ENCODE data around the gene AKT1. TPM values are rescaled to one million over a fixed set of nuclear protein-coding genes. Genes with fewer than 3 reads are reported as not detected.

AKT1 gene
- total and polyA plus RNA-seq, 12 donors = 95.7 to 152 (median 137) TPM

GRCh38 chr14:104808456-104808855, 12.9 kb upstream of the AKT1 start:
- peaks cover 0 to 1% (median 0%) of the 10 kb centered on the region in 9 donors for H3K36me3 ChIP-seq
- TF ChIP-seq CTCF (IDR thresholded peaks at IDR 0.05) = no peak
- H3K9me3 ChIP-seq = no peaks in the 10 kb centered on the region
- no peak for DNase-seq
- intact Hi-C loops (cut with DNase I) = no loop called here
- ATAC-seq = no peak
- H3K4me3 ChIP-seq = no peak overlapping the region
- no peaks in the 10 kb centered on the region for H3K27me3 ChIP-seq
- H3K27ac ChIP-seq = no peak overlapping the region
- peaks cover 0 to 19% (median 9%) of the 10 kb centered on the region in 9 donors for H3K4me1 ChIP-seq
- WGBS, 2 donors = 82 to 89% methylated on average over 6 of the region's 6 CpGs

GRCh38 chr14:104806625-104807465, 11.3 kb upstream of the AKT1 start:
- no peaks in the 10 kb centered on the region for H3K9me3 ChIP-seq
- H3K27ac ChIP-seq = no peak overlapping the region
- H3K4me1 ChIP-seq = peaks cover 3 to 34% (median 22%) of the 10 kb centered on the region in 9 donors
- DNase-seq = no peak
- H3K36me3 ChIP-seq = no peaks in the 10 kb centered on the region
- WGBS, 2 donors = 88 to 89% methylated on average over 10 of the region's 10 CpGs
- H3K4me3 ChIP-seq = no peak overlapping the region
- intact Hi-C loops (cut with DNase I) = no loop called here
- ATAC-seq = no peak
- no peak for TF ChIP-seq CTCF (IDR thresholded peaks at IDR 0.05)
- no peaks in the 10 kb centered on the region for H3K27me3 ChIP-seq

GRCh38 chr14:104805941-104806624, 10.5 kb upstream of the AKT1 start:
- TF ChIP-seq CTCF (IDR thresholded peaks at IDR 0.05) = no peak
- Histone ChIP-seq H3K36me3 (no peaks in the 10 kb centered on the region), H3K4me1 (peaks cover 7 to 42% (median 30%) of the 10 kb centered on the region in 9 donors), H3K27ac (peak overlapping the region in 4 of 10 donors; percentile 25 to 61 (median 58)), H3K27me3 (no peaks in the 10 kb centered on the region), H3K9me3 (no peaks in the 10 kb centered on the region), H3K4me3 (no peak overlapping the region)
- no peak for DNase-seq
- ATAC-seq = no peak
- intact Hi-C loops (cut with DNase I) = no loop called here
- 85 to 89% methylated on average over 14 of the region's 14 CpGs for WGBS, 2 donors

- Histone ChIP-seq H3K27ac (peak overlapping the region in 4 of 10 donors; percentile 25 to 61 (median 58)), H3K4me1 (peaks cover 7 to 44% (median 32%) of the 10 kb centered on the region in 9 donors), H3K4me3 (no peak overlapping the region), H3K36me3 (no peaks in the 10 kb centered on the region), H3K9me3 (no peaks in the 10 kb centered on the region), H3K27me3 (no peaks in the 10 kb centered on the region)
- TF ChIP-seq CTCF (IDR thresholded peaks at IDR 0.05) = no peak
- intact Hi-C loops (cut with DNase I) = no loop called here
- ATAC-seq (peak in 6 of 8 donors; percentile 41 to 90 (median 71)), DNase-seq (peak; percentile 28 to 63)
- WGBS, 2 donors = 55 to 57% methylated on average over 3 of the region's 3 CpGs
These were observed 9.8 kb upstream of the AKT1 start for GRCh38 chr14:104805326-104805678.

Data from heart right ventricle (tissue), 16 donors.